Breast epithelium (tissue), 3 donors: Measurements from ENCODE around the gene PUS3.

Experiments
- POLR2A ChIP-seq: fragments of 450-650 bp; IDR thresholded peaks from one replicate; pipeline ENCODE4 v1.6.1; 2016; ENCODE audit warnings: antibody characterized with exemption, mild to moderate bottlenecking, moderate library complexity
- POLR2AphosphoS5 ChIP-seq, 3 donors: sonication (generic); formaldehyde crosslinking; IDR thresholded peaks; one replicate each; pipeline ENCODE4 v1.6.1; 2017; ENCODE audit warnings: antibody characterized with exemption in 3 of 3
- TF ChIP-seq, protein P1 (sequence below), 3 donors: fragments of 450-650 bp; IDR thresholded peaks; one replicate each; pipeline ENCODE4 v1.5.1; 2016 to 2017; ENCODE audit warnings: antibody characterized with exemption in 3 of 3, mild to moderate bottlenecking in 3 of 3, moderate library complexity in 3 of 3

DNA sequence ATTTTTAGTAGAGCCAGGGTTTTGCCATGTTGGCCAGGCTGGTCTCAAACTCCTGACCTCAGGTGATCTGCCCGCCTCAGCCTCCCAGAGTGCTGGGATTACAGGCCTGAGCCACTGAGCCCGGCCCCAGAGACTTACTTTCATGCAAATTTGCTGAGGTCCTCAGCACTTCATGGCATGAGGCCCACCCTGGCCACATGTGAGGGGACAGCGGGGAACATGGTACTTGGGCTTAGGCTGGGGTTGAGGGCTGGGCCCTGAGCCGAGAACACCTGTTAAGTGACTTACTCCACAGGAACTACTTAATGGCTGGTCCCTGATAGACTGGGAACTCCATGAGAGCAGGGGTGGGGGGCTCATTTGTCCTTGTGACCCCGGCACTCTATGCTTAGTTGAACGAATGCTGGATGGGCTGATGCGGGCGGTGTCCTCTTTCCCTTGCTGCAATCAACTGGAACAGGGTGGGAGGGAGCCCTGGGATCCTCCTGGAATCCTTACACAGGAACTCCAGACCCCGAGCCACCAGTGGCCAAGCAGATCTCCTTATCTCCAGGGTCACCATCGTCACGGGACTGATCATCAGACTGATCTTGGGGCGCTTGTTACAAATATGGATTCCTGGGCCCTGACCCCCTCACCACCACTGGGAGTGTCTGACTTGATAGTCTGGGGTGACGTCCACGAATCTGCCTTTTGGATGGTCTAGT lies 43.9 kb upstream of the PUS3 start:
- TF ChIP-seq POLR2A (no peak), POLR2AphosphoS5 (IDR thresholded peaks at IDR 0.05) (no peak)
- TF ChIP-seq, protein P1, sequence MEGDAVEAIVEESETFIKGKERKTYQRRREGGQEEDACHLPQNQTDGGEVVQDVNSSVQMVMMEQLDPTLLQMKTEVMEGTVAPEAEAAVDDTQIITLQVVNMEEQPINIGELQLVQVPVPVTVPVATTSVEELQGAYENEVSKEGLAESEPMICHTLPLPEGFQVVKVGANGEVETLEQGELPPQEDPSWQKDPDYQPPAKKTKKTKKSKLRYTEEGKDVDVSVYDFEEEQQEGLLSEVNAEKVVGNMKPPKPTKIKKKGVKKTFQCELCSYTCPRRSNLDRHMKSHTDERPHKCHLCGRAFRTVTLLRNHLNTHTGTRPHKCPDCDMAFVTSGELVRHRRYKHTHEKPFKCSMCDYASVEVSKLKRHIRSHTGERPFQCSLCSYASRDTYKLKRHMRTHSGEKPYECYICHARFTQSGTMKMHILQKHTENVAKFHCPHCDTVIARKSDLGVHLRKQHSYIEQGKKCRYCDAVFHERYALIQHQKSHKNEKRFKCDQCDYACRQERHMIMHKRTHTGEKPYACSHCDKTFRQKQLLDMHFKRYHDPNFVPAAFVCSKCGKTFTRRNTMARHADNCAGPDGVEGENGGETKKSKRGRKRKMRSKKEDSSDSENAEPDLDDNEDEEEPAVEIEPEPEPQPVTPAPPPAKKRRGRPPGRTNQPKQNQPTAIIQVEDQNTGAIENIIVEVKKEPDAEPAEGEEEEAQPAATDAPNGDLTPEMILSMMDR (IDR thresholded peaks at IDR 0.05) = no peak
